ENCODE measurements around the gene CTAGE4. TPM values are rescaled to one million over a fixed set of nuclear protein-coding genes. Genes with fewer than 3 reads are reported as not detected.
"Not testable (repeated sequence)": the region's sequence is repeated elsewhere in the genome, so short reads cannot be mapped to it uniquely, and the experiment has no call there.

The CTAGE4 gene, protein sequence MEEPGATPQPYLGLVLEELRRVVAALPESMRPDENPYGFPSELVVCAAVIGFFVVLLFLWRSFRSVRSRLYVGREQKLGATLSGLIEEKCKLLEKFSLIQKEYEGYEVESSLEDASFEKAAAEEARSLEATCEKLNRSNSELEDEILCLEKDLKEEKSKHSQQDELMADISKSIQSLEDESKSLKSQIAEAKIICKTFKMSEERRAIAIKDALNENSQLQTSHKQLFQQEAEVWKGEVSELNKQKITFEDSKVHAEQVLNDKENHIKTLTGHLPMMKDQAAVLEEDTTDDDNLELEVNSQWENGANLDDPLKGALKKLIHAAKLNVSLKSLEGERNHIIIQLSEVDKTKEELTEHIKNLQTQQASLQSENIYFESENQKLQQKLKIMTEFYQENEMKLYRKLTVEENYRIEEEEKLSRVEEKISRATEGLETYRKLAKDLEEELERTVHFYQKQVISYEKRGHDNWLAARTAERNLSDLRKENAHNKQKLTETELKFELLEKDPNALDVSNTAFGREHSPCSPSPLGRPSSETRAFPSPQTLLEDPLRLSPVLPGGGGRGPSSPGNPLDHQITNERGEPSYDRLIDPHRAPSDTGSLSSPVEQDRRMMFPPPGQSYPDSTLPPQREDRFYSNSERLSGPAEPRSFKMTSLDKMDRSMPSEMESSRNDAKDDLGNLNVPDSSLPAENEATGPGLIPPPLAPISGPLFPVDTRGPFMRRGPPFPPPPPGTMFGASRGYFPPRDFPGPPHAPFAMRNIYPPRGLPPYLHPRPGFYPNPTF
- total RNA-seq, result 1.4 TPM

GRCh38 chr7:144183166-144183565, at the start of gene CTAGE4:
CTAGE4 (plus strand) TSS chr7:144183466; CDS start chr7:144183504, 38 bp downstream.
- not testable (repeated sequence) for ATAC-seq; DNase-seq (ENCODE audit: low spot score)

- DNase-seq (ENCODE audit: low spot score), result no peak
- ATAC-seq, result no peak
These were observed 49.1 kb upstream of the CTAGE4 start for GRCh38 chr7:144134116-144134515.

DNA sequence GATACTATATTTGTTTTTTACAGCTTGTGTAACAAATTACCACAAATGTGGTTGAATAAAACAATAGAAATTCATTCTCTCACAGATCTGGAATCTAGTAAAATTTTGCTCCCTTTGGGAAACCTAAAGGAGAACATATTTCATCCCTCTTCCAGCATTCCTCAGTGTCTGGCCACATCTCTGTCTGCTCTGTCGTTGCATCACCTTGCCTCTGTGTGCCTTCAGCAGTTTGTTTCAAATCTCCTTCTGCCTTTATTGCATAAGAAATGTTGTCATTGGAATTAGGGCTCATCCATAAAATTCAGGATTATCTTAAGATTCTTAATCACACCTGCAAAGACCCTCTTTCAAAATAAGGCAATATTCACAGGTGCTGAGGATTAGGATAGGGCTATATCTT, 45.8 kb upstream of the CTAGE4 start:
- ATAC-seq (peak; percentile 44), DNase-seq (ENCODE audit: low spot score) (no peak)

DNA sequence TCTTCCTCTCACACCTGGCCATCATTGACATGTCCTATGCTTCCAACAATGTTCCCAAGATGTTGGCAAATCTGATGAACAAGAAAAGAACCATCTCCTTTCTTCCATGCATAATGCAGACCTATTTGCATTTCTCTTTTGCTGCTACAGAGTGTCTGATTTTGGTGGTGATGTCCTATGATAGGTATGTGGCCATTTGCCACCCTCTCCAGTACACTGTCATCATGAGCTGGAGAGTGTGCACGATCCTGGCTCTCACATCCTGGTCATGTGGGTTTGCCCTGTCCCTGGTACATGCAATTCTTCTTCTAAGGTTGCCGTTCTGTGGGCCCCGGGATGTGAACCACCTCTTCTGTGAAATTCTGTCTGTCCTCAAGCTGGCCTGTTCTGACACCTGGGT, 41.1 kb upstream of the CTAGE4 start:
- no peak for ATAC-seq
- no peak for DNase-seq (ENCODE audit: low spot score)

DNA sequence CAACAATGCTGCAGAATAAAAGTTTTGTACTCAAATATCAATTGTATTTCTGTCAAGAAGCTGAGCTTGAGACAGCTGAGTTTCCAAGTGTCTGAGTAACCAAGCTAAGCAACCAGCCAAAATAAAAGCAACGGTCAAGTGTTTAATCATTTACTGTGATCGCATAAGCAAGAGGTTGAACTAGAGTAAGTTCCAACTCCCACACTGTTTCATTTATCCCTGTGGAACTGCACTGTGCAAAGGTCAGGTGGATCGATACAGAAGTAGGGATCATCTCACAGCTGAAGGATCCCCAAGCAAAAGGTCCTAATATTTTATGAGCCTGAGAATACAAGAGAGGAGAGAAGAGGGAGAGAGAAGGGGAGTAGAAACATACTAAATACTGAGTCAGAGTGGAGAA, 38.8 kb upstream of the CTAGE4 start:
- peak; percentile 87 for ATAC-seq
- no peak for DNase-seq (ENCODE audit: low spot score)

DNA sequence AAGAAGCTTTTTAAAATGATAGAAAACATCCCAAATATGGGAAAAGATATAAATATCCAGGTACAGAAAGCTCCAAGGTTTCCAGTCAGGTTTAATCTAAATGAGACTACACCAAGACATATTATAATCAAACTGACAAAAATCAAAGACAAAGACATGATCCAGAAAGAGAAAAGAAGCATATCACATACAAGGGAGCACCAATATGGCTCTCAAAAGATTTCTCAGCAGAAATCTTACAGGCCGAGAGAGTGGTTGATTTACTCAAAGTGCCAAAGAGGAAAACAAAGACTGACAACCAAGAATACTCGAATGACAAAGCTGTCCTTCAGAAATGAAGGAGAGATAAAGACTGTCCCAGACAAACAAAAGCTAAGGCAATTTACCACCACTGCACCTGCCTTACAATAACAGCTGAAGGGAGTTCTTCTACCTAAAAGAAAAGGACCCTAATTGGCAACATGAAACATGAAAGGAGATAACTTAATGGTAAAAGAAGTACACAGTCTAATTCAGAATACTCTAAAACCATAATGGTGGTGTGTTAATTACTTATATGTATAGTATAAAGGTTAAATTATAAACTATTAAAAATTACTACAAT, 34.9 kb upstream of the CTAGE4 start:
- DNase-seq (ENCODE audit: low spot score) (no peak), ATAC-seq (no peak)

GRCh38 chr7:144158861-144159260, 24.4 kb upstream of the CTAGE4 start:
- no peak for ATAC-seq
- DNase-seq (ENCODE audit: low spot score), result no peak

- DNase-seq (ENCODE audit: low spot score) (no peak), ATAC-seq (no peak)
These were observed 18.5 kb upstream of the CTAGE4 start for GRCh38 chr7:144164784-144165183.

GRCh38 chr7:144171594-144172350, 11.5 kb upstream of the CTAGE4 start:
- DNase-seq (ENCODE audit: low spot score); ATAC-seq: not testable (repeated sequence)

GRCh38 chr7:144174613-144175012, 8.7 kb upstream of the CTAGE4 start:
- DNase-seq (ENCODE audit: low spot score) (no peak), ATAC-seq (no peak)

- peak; percentile 92 for ATAC-seq
- not testable (repeated sequence) for DNase-seq (ENCODE audit: low spot score)
These were observed 4.7 kb upstream of the CTAGE4 start for GRCh38 chr7:144178380-144179164.

DNA sequence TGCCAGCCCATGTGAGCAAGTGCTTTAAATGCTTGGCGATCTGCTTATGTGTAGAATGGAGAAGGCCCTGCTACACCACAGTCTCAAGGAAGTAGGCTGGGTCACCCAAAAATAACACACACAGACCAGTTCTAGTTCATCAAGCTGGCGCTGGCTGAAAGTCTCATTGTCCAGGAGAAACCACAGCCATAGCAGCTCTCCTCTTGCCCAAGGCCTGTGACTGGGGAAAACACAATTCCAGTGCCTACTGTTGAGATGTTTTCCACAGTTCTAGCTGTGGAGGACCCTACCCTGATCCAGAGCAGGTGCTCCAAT, 4.1 kb upstream of the CTAGE4 start:
- DNase-seq (ENCODE audit: low spot score); ATAC-seq: not testable (repeated sequence)

- DNase-seq (ENCODE audit: low spot score); ATAC-seq: not testable (repeated sequence)
These were observed 4.6 kb downstream of the CTAGE4 start for GRCh38 chr7:144187848-144188247.

GRCh38 chr7:144188578-144189171, 5.4 kb downstream of the CTAGE4 start:
- not testable (repeated sequence) for DNase-seq (ENCODE audit: low spot score); ATAC-seq

GRCh38 chr7:144193782-144194181, 10.5 kb downstream of the CTAGE4 start:
- DNase-seq (ENCODE audit: low spot score); ATAC-seq: not testable (repeated sequence)

DNA sequence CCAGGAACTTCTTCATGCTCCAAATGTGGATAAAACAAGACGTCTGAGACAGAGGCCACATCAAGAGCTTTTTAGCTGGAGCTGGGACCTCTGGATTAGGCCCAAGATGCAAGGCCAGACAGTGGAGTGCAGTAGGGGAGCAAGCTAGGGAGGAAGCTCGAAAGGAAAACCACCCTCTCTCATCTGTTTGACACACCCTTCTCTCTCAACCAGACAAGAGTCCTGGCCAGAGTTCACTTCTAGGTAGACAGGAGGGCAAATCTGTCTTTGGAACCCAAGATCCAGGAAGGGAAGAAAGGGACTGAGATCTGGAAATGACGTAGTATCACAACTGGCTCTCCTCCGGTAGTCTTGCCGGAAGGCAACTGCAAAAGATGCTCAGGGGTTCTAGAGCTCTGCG, 11.2 kb downstream of the CTAGE4 start:
- DNase-seq (ENCODE audit: low spot score); ATAC-seq: not testable (repeated sequence)

GRCh38 chr7:144195212-144195872, 12.1 kb downstream of the CTAGE4 start, which contains the start of gene ARHGEF35:
ARHGEF35 (minus strand) TSS chr7:144195833; CDS start chr7:144188383, 7,450 bp downstream.
- peak; percentile 95 for ATAC-seq
- not testable (repeated sequence) for DNase-seq (ENCODE audit: low spot score)

- ATAC-seq; DNase-seq (ENCODE audit: low spot score): not testable (repeated sequence)
These were observed 15.7 kb downstream of the CTAGE4 start for GRCh38 chr7:144198934-144199333.

DNA sequence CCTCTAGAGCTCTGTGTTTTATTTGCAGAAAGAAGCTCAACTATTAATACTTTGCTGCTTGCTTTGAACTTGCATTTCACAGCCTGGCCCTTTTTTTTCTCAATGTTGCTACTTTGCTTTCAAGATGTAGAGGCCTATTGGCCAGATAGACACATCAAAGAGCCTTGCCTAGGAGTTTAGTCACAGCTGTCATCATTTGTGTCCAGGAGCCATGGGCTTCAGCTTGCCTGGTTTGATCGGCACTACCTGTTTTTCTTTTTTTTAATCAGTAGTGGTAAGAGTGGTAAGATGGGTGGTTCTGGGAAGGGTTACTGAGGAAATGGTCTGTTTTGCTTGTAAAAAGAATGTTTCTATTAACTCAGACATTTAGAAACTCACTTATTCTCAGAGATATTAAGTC, 18.7 kb downstream of the CTAGE4 start:
- ATAC-seq; DNase-seq (ENCODE audit: low spot score): not testable (repeated sequence)
